ENCODE data around the gene GC. TPM values are rescaled to one million over a fixed set of nuclear protein-coding genes. Genes with fewer than 3 reads are reported as not detected.

GC gene
- total RNA-seq: not detected in 2 replicates

DNA sequence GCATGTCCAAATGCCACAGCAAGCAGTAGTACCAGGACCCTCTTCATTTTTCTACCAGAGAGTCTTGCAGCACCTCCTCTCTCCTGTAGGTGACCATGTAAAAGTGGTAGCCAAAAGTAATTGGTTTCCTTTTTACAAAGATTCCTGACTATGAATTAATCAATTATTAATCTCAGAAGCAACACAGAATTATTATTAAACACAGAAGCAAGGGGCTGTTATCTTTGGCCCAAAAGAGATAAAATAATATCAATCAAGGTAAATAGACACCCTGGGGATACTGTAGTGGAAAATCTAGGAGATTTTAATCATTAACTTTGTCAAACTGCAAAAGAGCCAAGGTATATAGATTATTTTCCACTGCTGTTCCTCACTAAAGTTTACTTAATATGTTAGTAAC lies at the start of gene GC:
GC (minus strand) TSS at position 108 of the 400 bp plus-strand sequence; CDS start at position 47, 61 bp downstream.

Other genes with a start within 250 kb of the GC start
- gene NPFFR2, start 247.9 kb upstream of the GC start, total RNA-seq: 0.54 and 0.66 TPM in 2 replicates